ENCODE results near the gene RAD9A.

DNA sequence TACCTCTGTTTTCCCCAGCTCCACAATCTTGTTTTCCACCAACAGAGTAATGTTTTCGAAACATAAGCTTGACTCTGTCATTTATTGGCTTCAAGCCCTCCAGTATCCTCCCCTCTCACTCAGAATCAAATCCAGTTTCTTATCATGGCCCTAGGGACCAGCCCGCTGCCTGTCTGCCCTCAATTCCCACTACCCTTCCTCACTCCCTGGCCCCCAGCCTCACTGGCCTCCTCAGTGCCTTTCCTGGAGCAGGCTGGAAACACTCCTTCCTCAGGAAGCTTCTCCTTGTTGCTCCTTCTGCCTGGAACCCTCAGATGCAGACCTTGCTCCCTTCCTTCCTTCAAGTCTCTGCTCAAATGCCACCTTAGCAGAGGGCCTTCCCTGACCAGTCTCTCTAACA, 42.3 kb upstream of the RAD9A start:
- no peak for TF ChIP-seq EZH2phosphoT487 (IDR thresholded peaks at IDR 0.05; ENCODE audit: insufficient read depth, low read depth)
- TF ChIP-seq EZH2 (IDR thresholded peaks at IDR 0.05; ENCODE audit: insufficient read depth, poor library complexity, severe bottlenecking), result no peak

Data from GM23248 (cell line).